ENCODE measurements around the gene UBE2D2. TPM values are rescaled to one million over a fixed set of nuclear protein-coding genes. Genes with fewer than 3 reads are reported as not detected.

The UBE2D2 gene
- total RNA-seq, 1 donor from 2014 or later, result 214 TPM

DNA sequence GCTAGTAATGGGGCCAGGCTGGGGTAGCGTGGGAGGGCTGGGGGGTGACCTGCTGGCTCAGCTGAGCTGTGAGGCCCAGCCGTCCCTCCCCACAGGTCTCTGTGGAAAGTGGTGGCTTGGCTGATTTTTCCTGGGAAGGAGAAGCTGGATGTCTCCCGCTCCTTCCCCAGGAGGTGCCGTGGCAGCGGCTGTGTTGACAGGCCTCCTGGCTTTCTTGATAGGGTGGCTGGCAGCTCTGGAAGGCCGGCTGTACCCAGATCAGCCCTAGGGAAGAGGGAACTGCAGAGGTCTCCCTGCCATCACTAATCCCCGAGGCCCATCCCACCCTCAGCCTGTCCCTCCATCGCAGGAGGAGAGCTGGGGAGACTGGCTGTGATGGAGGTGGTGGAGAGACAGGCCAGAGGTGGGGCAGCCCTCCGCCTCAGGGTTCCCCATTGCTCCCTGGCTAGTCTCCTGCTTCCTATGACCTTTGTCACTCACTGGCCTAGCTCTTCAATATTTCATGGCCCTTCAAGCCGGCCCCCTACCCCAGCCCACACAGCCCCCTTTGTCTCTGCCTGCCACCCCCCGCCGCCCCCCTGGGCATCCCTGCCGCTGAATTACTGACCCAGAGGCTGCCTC, 93.8 kb downstream of the UBE2D2 start:
- Mint-ChIP-seq H3K27ac (ENCODE audit: unreplicated experiment) (peak overlapping the region; percentile 72), H3K4me1 (ENCODE audit: unreplicated experiment) (peaks cover 74% of the 10 kb centered on the region), H3K36me3 (ENCODE audit: low read depth, unreplicated experiment) (no peaks in the 10 kb centered on the region), H3K4me3 (ENCODE audit: unreplicated experiment) (peak overlapping the region; percentile 26), H3K27me3 (ENCODE audit: unreplicated experiment) (peaks cover 8% of the 10 kb centered on the region), H3K9me3 (ENCODE audit: unreplicated experiment) (no peaks in the 10 kb centered on the region)
- DNase-seq (ENCODE audit: low spot score), result no peak
- TF ChIP-seq, protein P1, sequence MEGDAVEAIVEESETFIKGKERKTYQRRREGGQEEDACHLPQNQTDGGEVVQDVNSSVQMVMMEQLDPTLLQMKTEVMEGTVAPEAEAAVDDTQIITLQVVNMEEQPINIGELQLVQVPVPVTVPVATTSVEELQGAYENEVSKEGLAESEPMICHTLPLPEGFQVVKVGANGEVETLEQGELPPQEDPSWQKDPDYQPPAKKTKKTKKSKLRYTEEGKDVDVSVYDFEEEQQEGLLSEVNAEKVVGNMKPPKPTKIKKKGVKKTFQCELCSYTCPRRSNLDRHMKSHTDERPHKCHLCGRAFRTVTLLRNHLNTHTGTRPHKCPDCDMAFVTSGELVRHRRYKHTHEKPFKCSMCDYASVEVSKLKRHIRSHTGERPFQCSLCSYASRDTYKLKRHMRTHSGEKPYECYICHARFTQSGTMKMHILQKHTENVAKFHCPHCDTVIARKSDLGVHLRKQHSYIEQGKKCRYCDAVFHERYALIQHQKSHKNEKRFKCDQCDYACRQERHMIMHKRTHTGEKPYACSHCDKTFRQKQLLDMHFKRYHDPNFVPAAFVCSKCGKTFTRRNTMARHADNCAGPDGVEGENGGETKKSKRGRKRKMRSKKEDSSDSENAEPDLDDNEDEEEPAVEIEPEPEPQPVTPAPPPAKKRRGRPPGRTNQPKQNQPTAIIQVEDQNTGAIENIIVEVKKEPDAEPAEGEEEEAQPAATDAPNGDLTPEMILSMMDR (IDR thresholded peaks at IDR 0.05; ENCODE audit: unreplicated experiment), result no peak

- peaks cover 8% of the 10 kb centered on the region for H3K27me3 Mint-ChIP-seq (ENCODE audit: unreplicated experiment)
- H3K36me3 Mint-ChIP-seq (ENCODE audit: low read depth, unreplicated experiment), result no peaks in the 10 kb centered on the region
- H3K9me3 Mint-ChIP-seq (ENCODE audit: unreplicated experiment), result no peaks in the 10 kb centered on the region
- TF ChIP-seq, protein P1 (IDR thresholded peaks at IDR 0.05; ENCODE audit: unreplicated experiment), result no peak
- DNase-seq (ENCODE audit: low spot score), result peak; percentile 43
- peak overlapping the region; percentile 77 for H3K27ac Mint-ChIP-seq (ENCODE audit: unreplicated experiment)
- H3K4me3 Mint-ChIP-seq (ENCODE audit: unreplicated experiment), result peak overlapping the region; percentile 26
- H3K4me1 Mint-ChIP-seq (ENCODE audit: unreplicated experiment), result peaks cover 78% of the 10 kb centered on the region
These were observed 94.7 kb downstream of the UBE2D2 start for GRCh38 chr5:139655727-139656271.

DNA sequence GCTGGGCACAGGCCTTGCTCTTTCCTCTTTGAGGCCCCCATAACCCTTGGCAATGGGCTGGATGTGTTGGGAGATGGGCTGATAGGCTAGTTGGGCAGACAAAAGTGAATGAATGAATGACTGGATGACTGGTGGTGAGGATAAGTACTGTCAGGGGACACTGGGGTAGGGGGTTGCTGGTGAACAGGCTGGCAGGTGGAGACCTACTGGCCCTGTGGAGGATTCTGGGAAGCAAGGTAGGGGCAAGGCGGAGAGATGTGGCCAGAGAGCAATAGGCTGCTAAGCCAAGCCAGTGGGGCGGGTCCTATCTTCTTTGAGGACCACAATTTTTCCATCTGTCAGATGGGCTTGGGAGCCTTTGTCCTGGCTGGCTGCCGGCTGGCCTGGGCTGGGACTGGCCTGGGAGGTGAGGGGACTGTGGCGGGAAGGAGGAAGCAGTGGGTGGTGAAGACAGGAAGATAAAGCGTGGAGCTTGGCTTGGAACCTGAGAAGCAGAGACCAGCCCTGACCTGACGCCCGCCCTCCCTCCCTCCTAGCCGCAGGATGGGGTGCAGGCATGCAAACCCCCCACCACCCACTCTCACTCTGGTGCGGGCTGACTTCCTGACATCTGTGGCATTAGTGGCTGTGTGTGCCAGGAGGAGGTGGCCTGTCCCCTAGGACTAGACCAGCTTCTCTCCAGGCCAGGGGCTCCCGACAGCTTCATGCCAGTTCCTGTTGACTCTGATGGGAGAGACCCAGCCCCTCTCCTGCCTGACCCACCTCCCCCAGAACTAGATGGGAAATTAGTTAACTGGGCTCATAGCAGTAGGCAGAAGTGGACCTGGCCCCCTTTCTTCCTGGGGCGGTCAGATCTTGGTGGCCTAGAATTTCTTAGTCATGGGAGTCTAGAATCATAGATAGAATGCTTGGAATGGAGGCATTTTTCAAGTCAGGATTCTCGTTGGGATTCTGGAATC, 96.5 kb downstream of the UBE2D2 start:
- no peaks in the 10 kb centered on the region for H3K9me3 Mint-ChIP-seq (ENCODE audit: unreplicated experiment)

DNA sequence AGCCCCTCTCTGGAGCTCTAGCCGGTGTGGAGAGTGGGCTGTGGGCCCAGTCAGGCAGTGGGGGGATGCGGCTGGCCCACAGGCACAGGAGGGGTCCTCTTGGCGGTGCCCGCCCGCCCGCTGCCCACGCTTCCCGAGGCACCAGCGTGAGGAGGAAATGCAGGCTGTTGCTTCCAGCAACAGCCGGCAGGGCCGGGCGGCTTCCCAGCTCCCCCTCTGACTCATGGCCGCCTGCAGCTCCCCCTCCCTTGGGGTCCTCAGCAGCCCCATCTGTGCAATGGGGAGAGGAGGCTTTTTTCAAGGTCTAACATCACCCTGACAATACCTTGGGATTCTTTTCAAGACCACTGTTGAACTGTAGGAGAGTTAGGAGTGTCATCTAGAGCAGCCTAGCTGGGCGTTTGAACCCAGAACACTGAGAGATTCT, 97.4 kb downstream of the UBE2D2 start:
- TF ChIP-seq, protein P1 (IDR thresholded peaks at IDR 0.05; ENCODE audit: unreplicated experiment), result no peak
- no peaks in the 10 kb centered on the region for H3K9me3 Mint-ChIP-seq (ENCODE audit: unreplicated experiment)
- H3K27me3 Mint-ChIP-seq (ENCODE audit: unreplicated experiment), result peaks cover 8% of the 10 kb centered on the region
- H3K4me1 Mint-ChIP-seq (ENCODE audit: unreplicated experiment), result peaks cover 64% of the 10 kb centered on the region
- DNase-seq (ENCODE audit: low spot score), result no peak
- no peaks in the 10 kb centered on the region for H3K36me3 Mint-ChIP-seq (ENCODE audit: low read depth, unreplicated experiment)
- no peak overlapping the region for H3K4me3 Mint-ChIP-seq (ENCODE audit: unreplicated experiment)
- H3K27ac Mint-ChIP-seq (ENCODE audit: unreplicated experiment), result peak overlapping the region; percentile 84

More for the DNA sequence above, 96.5 kb downstream of the UBE2D2 start:
- Mint-ChIP-seq H3K4me3 (ENCODE audit: unreplicated experiment) (peak overlapping the region; percentile 76), H3K27ac (ENCODE audit: unreplicated experiment) (peak overlapping the region; percentile 77), H3K4me1 (ENCODE audit: unreplicated experiment) (peaks cover 72% of the 10 kb centered on the region), H3K27me3 (ENCODE audit: unreplicated experiment) (peaks cover 8% of the 10 kb centered on the region), H3K36me3 (ENCODE audit: low read depth, unreplicated experiment) (no peaks in the 10 kb centered on the region)
- DNase-seq (ENCODE audit: low spot score), result no peak
- TF ChIP-seq, protein P1 (IDR thresholded peaks at IDR 0.05; ENCODE audit: unreplicated experiment), result no peak

All from endothelial cell (in vitro differentiated cells).